LNCAP (cell line): ENCODE data around the gene FCRL2.

Experiments
- CTCF ChIP-seq: fragments of 450-650 bp; IDR thresholded peaks from 2 replicates; pipeline ENCODE4 v1.5.1; 2017; ENCODE audit warnings: mild to moderate bottlenecking

Gene FCRL2

GRCh38 chr1:157776971-157777391, at the start of gene FCRL2:
Gene FCRL2, minus strand, starts transcription at chr1:157777132. Its CDS starts 59 bp downstream, at chr1:157777073.
- no peak for TF ChIP-seq CTCF

- no peak for TF ChIP-seq CTCF
These were observed 43.4 kb upstream of the FCRL2 start for GRCh38 chr1:157820299-157820698.

- no peak for TF ChIP-seq CTCF
These were observed 43.0 kb upstream of the FCRL2 start, which contains the start of gene FCRL1 for GRCh38 chr1:157819896-157820295. Gene FCRL1, minus strand, starts transcription at chr1:157820120. Its CDS starts 83 bp downstream, at chr1:157820037.

- TF ChIP-seq CTCF: no peak
These were observed 42.3 kb upstream of the FCRL2 start for GRCh38 chr1:157819215-157819614.

GRCh38 chr1:157813269-157813668, 36.3 kb upstream of the FCRL2 start:
- no peak for TF ChIP-seq CTCF

GRCh38 chr1:157806431-157807149, 29.7 kb upstream of the FCRL2 start:
- no peak for TF ChIP-seq CTCF

- TF ChIP-seq CTCF: no peak
These were observed 26.9 kb upstream of the FCRL2 start for GRCh38 chr1:157803851-157804250.
